DOHH2 (cell line): ENCODE results near the gene KRTAP10-12.
"Not testable (repeated sequence)": the region's sequence is repeated elsewhere in the genome, so short reads cannot be mapped to it uniquely, and the experiment has no call there.

ENCODE experiments used
- H3F3A ChIP-seq: fragments of 200-600 bp; sonication (generic), shearing (Covaris generic); 2 replicates; pipeline ENCODE4 v1.6.0; 2016; ENCODE audit warnings: antibody characterized with exemption, mild to moderate bottlenecking; ENCODE audit not compliant: control insufficient read depth, insufficient read depth
- H3K27ac ChIP-seq: fragments of 200-600 bp; sonication (generic); 2 replicates; pipeline ENCODE4 v1.5.1; 2014; ENCODE audit warnings: low read depth, mild to moderate bottlenecking, low read length, moderate library complexity
- H3K27me3 ChIP-seq: fragments of 200-600 bp; sonication (generic); 2 replicates; pipeline ENCODE4 v1.6.1; 2014; ENCODE audit warnings: mild to moderate bottlenecking, low read length, mixed read lengths; ENCODE audit not compliant: control insufficient read depth
- H3K36me3 ChIP-seq: fragments of 200-600 bp; sonication (generic); 2 replicates; pipeline ENCODE4 v1.6.1; 2014; ENCODE audit warnings: mild to moderate bottlenecking, low read length, moderate library complexity, mixed read lengths; ENCODE audit not compliant: control insufficient read depth
- H3K4me1 ChIP-seq: fragments of 200-600 bp; sonication (generic); 2 replicates; pipeline ENCODE4 v1.6.1; 2014; ENCODE audit warnings: mild to moderate bottlenecking, low read length, mixed read lengths; ENCODE audit not compliant: control insufficient read depth
- H3K4me2 ChIP-seq: fragments of 200-600 bp; sonication (generic); 2 replicates; pipeline ENCODE4 v1.6.0; 2014; ENCODE audit warnings: mild to moderate bottlenecking, low read length, moderate library complexity
- H3K4me3 ChIP-seq: fragments of 200-600 bp; sonication (generic); 2 replicates; pipeline ENCODE4 v1.5.1; 2014; ENCODE audit warnings: mild to moderate bottlenecking, low read length, mixed read lengths
- H3K79me2 ChIP-seq: fragments of 200-600 bp; sonication (generic); 2 replicates; pipeline ENCODE4 v1.6.1; 2014; ENCODE audit warnings: mild to moderate bottlenecking, low read length, mixed read lengths; ENCODE audit not compliant: control insufficient read depth
- H3K9me2 ChIP-seq: fragments of 200-600 bp; sonication (generic); replicated peaks from 2 replicates; pipeline ENCODE4 v1.6.1; 2014; ENCODE audit warnings: mild to moderate bottlenecking, low read length, mixed read lengths; ENCODE audit not compliant: control insufficient read depth
- H3K9me3 ChIP-seq: fragments of 200-600 bp; sonication (generic); 2 replicates; pipeline ENCODE4 v1.6.1; 2014; ENCODE audit warnings: antibody characterized with exemption, low read length, mixed read lengths; ENCODE audit not compliant: control insufficient read depth, insufficient read depth
- H4K20me1 ChIP-seq: fragments of 200-600 bp; sonication (generic); 2 replicates; pipeline ENCODE4 v1.6.0; 2014; ENCODE audit warnings: low read depth, mild to moderate bottlenecking, antibody characterized with exemption, low read length, moderate library complexity; ENCODE audit not compliant: control insufficient read depth, insufficient read depth
- EZH2phosphoT487 ChIP-seq: fragments of 200-600 bp; sonication (generic); IDR thresholded peaks from 2 replicates; pipeline ENCODE4 v1.6.1; 2017; ENCODE audit warnings: borderline replicate concordance, mild to moderate bottlenecking, antibody characterized with exemption, low read length, moderate library complexity, mixed read lengths
- TF ChIP-seq, protein P1 (sequence below): fragments of 200-600 bp; sonication (generic); IDR thresholded peaks from one replicate; pipeline ENCODE4 v1.5.1; 2014; ENCODE audit warnings: antibody characterized with exemption, mild to moderate bottlenecking, low read depth, low read length; ENCODE audit not compliant: poor library complexity, severe bottlenecking

KRTAP10-12 gene

DNA sequence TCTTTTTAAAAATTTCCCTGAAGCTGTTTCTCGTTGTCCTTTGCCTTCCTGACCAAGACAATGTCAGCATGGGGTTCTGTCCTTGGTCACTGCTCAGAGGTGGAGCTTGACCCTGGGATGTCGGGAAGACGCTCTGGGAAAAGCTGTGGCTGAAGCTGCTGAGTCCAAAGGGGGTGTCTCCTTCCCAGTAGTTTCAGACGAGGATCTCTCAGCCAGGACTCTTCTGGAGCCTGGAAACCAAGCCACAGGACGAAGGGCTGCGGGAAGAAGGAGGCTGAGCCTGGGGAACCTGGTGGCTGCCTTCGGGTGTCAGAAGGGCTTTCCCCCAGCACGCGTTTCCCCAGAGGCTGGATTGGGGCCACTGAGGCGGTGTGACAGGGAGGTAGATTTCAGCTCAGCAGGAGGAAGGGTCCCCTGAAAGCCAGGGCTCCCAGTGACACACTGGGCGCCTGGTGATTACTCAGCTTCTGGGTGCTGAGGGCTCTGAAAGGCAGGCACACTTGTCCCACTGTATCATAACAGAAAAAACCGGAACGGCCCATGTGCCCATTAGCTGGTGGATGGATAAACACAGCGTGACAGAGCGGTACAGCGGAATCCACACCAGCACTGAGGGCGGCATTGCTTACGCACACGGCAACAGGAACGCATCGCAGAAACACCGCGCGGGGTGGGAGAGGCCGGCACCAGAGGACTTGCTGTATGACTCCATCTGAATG lies 10.0 kb upstream of the KRTAP10-12 start:
- H3K27me3 ChIP-seq: peaks cover 3% of the 10 kb centered on the region
- H3K4me3 ChIP-seq: no peak overlapping the region
- H3F3A ChIP-seq: no peaks in the 10 kb centered on the region
- no peak overlapping the region for H3K27ac ChIP-seq
- H4K20me1 ChIP-seq: no peaks in the 10 kb centered on the region
- H3K4me2 ChIP-seq: no peak overlapping the region
- no peaks in the 10 kb centered on the region for H3K4me1 ChIP-seq
- no peaks in the 10 kb centered on the region for H3K36me3 ChIP-seq
- no peaks in the 10 kb centered on the region for H3K9me3 ChIP-seq
- no peak for TF ChIP-seq EZH2phosphoT487
- TF ChIP-seq, protein P1, sequence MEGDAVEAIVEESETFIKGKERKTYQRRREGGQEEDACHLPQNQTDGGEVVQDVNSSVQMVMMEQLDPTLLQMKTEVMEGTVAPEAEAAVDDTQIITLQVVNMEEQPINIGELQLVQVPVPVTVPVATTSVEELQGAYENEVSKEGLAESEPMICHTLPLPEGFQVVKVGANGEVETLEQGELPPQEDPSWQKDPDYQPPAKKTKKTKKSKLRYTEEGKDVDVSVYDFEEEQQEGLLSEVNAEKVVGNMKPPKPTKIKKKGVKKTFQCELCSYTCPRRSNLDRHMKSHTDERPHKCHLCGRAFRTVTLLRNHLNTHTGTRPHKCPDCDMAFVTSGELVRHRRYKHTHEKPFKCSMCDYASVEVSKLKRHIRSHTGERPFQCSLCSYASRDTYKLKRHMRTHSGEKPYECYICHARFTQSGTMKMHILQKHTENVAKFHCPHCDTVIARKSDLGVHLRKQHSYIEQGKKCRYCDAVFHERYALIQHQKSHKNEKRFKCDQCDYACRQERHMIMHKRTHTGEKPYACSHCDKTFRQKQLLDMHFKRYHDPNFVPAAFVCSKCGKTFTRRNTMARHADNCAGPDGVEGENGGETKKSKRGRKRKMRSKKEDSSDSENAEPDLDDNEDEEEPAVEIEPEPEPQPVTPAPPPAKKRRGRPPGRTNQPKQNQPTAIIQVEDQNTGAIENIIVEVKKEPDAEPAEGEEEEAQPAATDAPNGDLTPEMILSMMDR: no peak
- no peaks in the 10 kb centered on the region for H3K79me2 ChIP-seq
- no peaks in the 10 kb centered on the region for H3K9me2 ChIP-seq

DNA sequence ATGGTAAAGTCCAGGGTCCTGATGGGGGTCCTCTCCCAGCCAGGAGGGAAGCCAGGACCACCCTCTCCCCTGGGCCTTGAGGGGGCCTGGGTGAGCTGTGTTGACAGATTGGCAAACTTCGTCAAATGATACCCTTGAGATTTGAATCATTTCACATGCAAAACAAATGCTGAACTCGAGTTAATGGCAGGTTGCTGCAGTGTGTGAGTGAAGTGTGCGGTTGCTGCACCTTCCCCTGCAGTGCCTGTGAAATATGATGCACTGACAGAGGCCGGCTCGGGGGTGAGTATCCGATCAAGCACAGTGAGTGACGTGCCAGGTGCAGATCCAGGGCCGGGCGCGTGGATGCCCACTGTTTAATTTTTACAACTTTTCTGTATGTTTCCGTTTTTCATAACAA lies 9.3 kb upstream of the KRTAP10-12 start:
- no peak overlapping the region for H3K27ac ChIP-seq
- TF ChIP-seq, protein P1: no peak
- TF ChIP-seq EZH2phosphoT487: no peak
- peaks cover 3% of the 10 kb centered on the region; the same call in 1 of the 2 replicates for H3K27me3 ChIP-seq

DNA sequence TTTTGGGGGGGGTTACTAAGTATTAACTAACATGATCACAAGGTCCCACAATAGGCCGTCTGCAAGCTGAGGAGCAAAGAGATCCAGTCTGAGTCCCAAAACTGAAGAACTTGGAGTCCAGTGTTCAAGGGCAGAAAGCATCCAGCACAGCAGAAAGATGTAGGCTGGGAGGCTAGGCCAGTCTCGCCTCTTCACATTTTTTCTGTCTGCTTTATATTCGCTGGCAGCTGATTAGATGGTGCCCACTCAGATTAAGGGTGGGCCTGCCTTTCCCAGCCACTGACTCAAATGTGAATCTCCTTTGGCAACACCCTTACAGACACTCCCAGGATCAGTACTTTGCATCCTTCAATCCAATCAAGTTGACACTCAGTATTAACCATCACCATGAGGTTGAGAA lies 7.2 kb upstream of the KRTAP10-12 start:
- H3F3A ChIP-seq, H3K27ac ChIP-seq, H3K27me3 ChIP-seq: not testable (repeated sequence)

More for the DNA sequence above, 9.3 kb upstream of the KRTAP10-12 start:
- Histone ChIP-seq H3K79me2 (no peaks in the 10 kb centered on the region), H3K4me3 (no peak overlapping the region), H3F3A (no peaks in the 10 kb centered on the region), H3K36me3 (no peaks in the 10 kb centered on the region), H3K9me2 (no peaks in the 10 kb centered on the region), H3K4me2 (no peak overlapping the region), H4K20me1 (no peaks in the 10 kb centered on the region), H3K9me3 (peaks cover under 1% of the 10 kb centered on the region; the same call in 1 of the 2 replicates), H3K4me1 (no peaks in the 10 kb centered on the region)

DNA sequence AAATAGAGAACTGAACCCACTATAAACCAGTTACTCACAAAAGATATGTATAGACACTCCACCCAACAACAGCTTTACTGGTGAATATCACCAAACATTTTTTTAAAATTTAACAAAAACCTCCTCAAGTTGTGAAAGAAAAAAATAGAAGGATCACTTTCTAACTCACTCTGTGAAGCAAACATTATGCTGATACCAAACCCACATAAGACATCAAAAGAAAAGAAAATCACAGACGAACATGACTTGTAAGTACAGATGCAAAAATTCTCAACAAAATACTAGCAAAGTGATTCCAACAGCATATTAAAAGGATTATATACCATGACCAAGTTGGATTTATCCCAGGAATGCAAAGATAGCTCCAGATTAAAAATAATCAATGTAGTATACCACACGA lies 5.3 kb upstream of the KRTAP10-12 start:
- H3K79me2 ChIP-seq: no peaks in the 10 kb centered on the region
- H4K20me1 ChIP-seq: no peaks in the 10 kb centered on the region
- no peak overlapping the region for H3K4me2 ChIP-seq
- H3F3A ChIP-seq: no peaks in the 10 kb centered on the region
- H3K9me2 ChIP-seq: no peaks in the 10 kb centered on the region
- no peak overlapping the region for H3K4me3 ChIP-seq
- H3K4me1 ChIP-seq: no peaks in the 10 kb centered on the region
- H3K27me3 ChIP-seq: no peaks in the 10 kb centered on the region
- H3K9me3 ChIP-seq: peaks cover 4% of the 10 kb centered on the region; the same call in 1 of the 2 replicates
- TF ChIP-seq EZH2phosphoT487: no peak
- TF ChIP-seq, protein P1: no peak
- no peak overlapping the region for H3K27ac ChIP-seq
- H3K36me3 ChIP-seq: no peaks in the 10 kb centered on the region

More for the DNA sequence above, 7.2 kb upstream of the KRTAP10-12 start:
- H3K4me3 ChIP-seq, H3K79me2 ChIP-seq, H3K4me2 ChIP-seq, H3K9me3 ChIP-seq, H3K4me1 ChIP-seq, H3K36me3 ChIP-seq, H3K9me2 ChIP-seq, H4K20me1 ChIP-seq: not testable (repeated sequence)
